CD4-positive, CD25-positive, alpha-beta regulatory T cell (primary cell): ENCODE measurements around the gene RUNX2. TPM values are rescaled to one million over a fixed set of nuclear protein-coding genes. Genes with fewer than 3 reads are reported as not detected.
A peak's percentile ranks its signal among the peaks of the same experiment; 100 is the strongest.

ENCODE experiments used
- ATAC-seq, 2 donors: fragments of 150-1000 bp; cut with Tn5 transposase; one replicate each; pipeline ENCODE4 v1.10.0; 2021; ENCODE audit warnings: low read depth in 2 of 2, moderate number of reproducible peaks in 2 of 2, moderate library complexity in 1 of 2
- DNase-seq, 3 donors: peaks; one replicate each; pipeline versions ENCODE4 v3.0.0 to v3.0.0-alpha.2; 2012 to 2022; ENCODE audit warnings: mixed read lengths in 1 of 3
- H3K27ac ChIP-seq: one replicate; pipeline ENCODE4 v1.7.0; 2013; ENCODE audit warnings: mild to moderate bottlenecking, low read length; ENCODE audit not compliant: insufficient read depth, poor library complexity, severe bottlenecking
- H3K27me3 ChIP-seq: one replicate; pipeline ENCODE4 v1.7.0; 2013; ENCODE audit warnings: low read length; ENCODE audit not compliant: control insufficient read depth, insufficient read depth
- H3K36me3 ChIP-seq: one replicate; pipeline ENCODE4 v1.7.0; 2013; ENCODE audit warnings: mild to moderate bottlenecking, low read length, moderate library complexity; ENCODE audit not compliant: control insufficient read depth, insufficient read depth
- H3K4me1 ChIP-seq: 2 replicates; pipeline ENCODE4 v1.7.0; 2013; ENCODE audit warnings: mild to moderate bottlenecking, low read length; ENCODE audit not compliant: insufficient read depth, control insufficient read depth, poor library complexity, severe bottlenecking
- H3K4me3 ChIP-seq: one replicate; pipeline ENCODE4 v1.7.0; 2013; ENCODE audit warnings: low read depth, mild to moderate bottlenecking, low read length, moderate library complexity
- H3K9me3 ChIP-seq, 2 experiments: 1 replicate in 1 of 2; 2 replicates in 1 of 2; pipeline ENCODE4 v1.7.0; 2013; ENCODE audit warnings: low read length in 2 of 2, mild to moderate bottlenecking in 1 of 2, moderate library complexity in 1 of 2; ENCODE audit not compliant: control insufficient read depth in 2 of 2
- H3K27ac Mint-ChIP-seq, 3 donors: one replicate each; pipeline ENCODE4 v1.8.0; 2020 to 2022; ENCODE audit warnings: mild to moderate bottlenecking in 3 of 3, mixed read lengths in 3 of 3, moderate library complexity in 2 of 3
- H3K27me3 Mint-ChIP-seq: one replicate; pipeline ENCODE4 v1.8.0; 2022; ENCODE audit warnings: mild to moderate bottlenecking, mixed read lengths
- H3K36me3 Mint-ChIP-seq: one replicate; pipeline ENCODE4 v1.8.0; 2020; ENCODE audit warnings: mixed read lengths
- H3K4me1 Mint-ChIP-seq, 4 donors: one replicate each; pipeline ENCODE4 v1.8.0; 2020 to 2022; ENCODE audit warnings: mixed read lengths in 4 of 4, mild to moderate bottlenecking in 1 of 4
- H3K4me3 Mint-ChIP-seq, 4 donors: one replicate each; pipeline ENCODE4 v1.8.0; 2020 to 2022; ENCODE audit warnings: mild to moderate bottlenecking in 4 of 4, mixed read lengths in 4 of 4, moderate library complexity in 3 of 4
- H3K9me3 Mint-ChIP-seq, 7 donors: one replicate each; pipeline ENCODE4 v1.8.0; 2020 to 2022; ENCODE audit warnings: mixed read lengths in 7 of 7, mild to moderate bottlenecking in 3 of 7, moderate library complexity in 2 of 7
- polyA plus RNA-seq, 4 donors: library from polyadenylated mRNA; unstranded; fragments of 300-500 nt; fragmentation: Illumina TruSeq; gene quantifications; one replicate each; pipeline ENCODE4 v1.2.3, GENCODE V29; 2021
- total RNA-seq: library from RNA; stranded (reverse); gene quantifications from one replicate; pipeline ENCODE4 v1.2.3, GENCODE V29; 2022

Gene RUNX2
- total and polyA plus RNA-seq, 5 donors from 2014 or later: 5.3 to 30.0 (median 5.5) TPM

DNA sequence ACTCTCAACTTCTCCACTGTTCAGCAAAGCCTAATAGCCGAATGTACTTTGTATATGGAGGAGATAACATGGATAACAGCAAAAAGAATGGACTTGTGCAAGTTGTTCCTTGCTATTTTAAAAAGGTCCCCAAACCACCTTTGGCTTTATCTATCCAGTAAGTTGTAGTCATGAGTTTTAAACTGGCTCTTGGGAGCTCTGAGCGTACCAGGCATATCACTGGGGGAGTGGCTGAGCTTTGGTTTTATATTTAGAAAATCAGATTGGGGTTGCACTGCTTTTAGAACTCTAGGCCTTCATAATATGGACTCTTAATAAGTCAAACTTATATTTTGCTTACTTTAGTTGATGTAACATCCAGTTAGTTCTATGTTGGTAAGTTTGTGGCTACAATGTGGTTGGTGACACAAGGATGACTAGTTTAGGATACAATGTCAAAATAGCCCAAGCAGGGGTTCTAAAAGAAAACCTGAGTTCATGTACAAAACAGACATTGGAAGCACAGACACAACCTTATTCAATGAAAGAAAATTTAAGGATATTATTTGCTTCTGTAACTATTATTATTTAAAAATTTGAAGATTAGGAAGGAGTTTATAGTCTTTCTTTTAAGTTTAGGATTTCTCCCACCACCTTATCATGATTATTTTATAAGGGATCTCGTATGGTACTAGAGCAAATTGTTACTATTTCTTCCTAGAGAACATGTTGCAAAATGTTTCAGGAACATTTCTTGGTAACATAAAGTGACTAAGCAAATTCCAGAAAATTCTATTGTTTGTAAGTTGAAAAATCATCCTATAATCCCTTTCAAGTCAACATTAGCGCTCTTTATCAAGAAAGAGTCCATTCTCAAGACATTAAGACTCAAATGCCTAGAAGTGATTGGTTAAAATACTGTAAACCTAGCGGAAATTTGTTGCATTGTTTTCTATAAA is 215.4 kb downstream of the RUNX2 start:
- H3K27me3 ChIP-seq: no peaks in the 10 kb centered on the region
- peak overlapping the region in 1 of 3 donors; percentile 23 for H3K27ac Mint-ChIP-seq
- no peaks in the 10 kb centered on the region for H3K4me1 ChIP-seq
- H3K9me3 Mint-ChIP-seq: peaks cover 0 to 1% (median 0%) of the 10 kb centered on the region in 7 donors
- H3K27ac ChIP-seq: no peak overlapping the region
- H3K36me3 Mint-ChIP-seq: peaks cover 16% of the 10 kb centered on the region
- DNase-seq: no peak
- H3K4me3 ChIP-seq: no peak overlapping the region
- H3K36me3 ChIP-seq: peaks cover 13% of the 10 kb centered on the region
- H3K9me3 ChIP-seq: no peaks in the 10 kb centered on the region
- no peak overlapping the region for H3K4me3 Mint-ChIP-seq
- H3K4me1 Mint-ChIP-seq: peaks cover 3 to 8% (median 5%) of the 10 kb centered on the region in 4 donors
- no peak for ATAC-seq
- H3K27me3 Mint-ChIP-seq: no peaks in the 10 kb centered on the region

GRCh38 chr6:45545416-45545815 is 217.3 kb downstream of the RUNX2 start:
- no peaks in the 10 kb centered on the region for H3K9me3 ChIP-seq
- ATAC-seq (no peak), DNase-seq (no peak)
- Mint-ChIP-seq H3K4me1 (peaks cover 0 to 8% (median 2%) of the 10 kb centered on the region in 4 donors), H3K9me3 (peaks cover 0 to 1% (median 0%) of the 10 kb centered on the region in 7 donors), H3K27ac (no peak overlapping the region), H3K27me3 (no peaks in the 10 kb centered on the region), H3K36me3 (peaks cover 13% of the 10 kb centered on the region), H3K4me3 (no peak overlapping the region)
- H3K4me3 ChIP-seq: no peak overlapping the region
- H3K27me3 ChIP-seq: no peaks in the 10 kb centered on the region
- peaks cover 13% of the 10 kb centered on the region for H3K36me3 ChIP-seq
- no peaks in the 10 kb centered on the region for H3K4me1 ChIP-seq
- H3K27ac ChIP-seq: no peak overlapping the region

GRCh38 chr6:45548657-45549515 is 220.8 kb downstream of the RUNX2 start:
- DNase-seq (no peak), ATAC-seq (no peak)
- Histone ChIP-seq H3K27me3 (no peaks in the 10 kb centered on the region), H3K4me1 (no peaks in the 10 kb centered on the region), H3K4me3 (no peak overlapping the region), H3K27ac (no peak overlapping the region), H3K9me3 (no peaks in the 10 kb centered on the region), H3K36me3 (peaks cover 13% of the 10 kb centered on the region)
- Mint-ChIP-seq H3K4me1 (peaks cover 3 to 8% (median 6%) of the 10 kb centered on the region in 4 donors), H3K9me3 (peaks cover 0 to 1% (median 0%) of the 10 kb centered on the region in 7 donors), H3K36me3 (peaks cover 8% of the 10 kb centered on the region), H3K4me3 (no peak overlapping the region), H3K27me3 (no peaks in the 10 kb centered on the region), H3K27ac (peak overlapping the region in 1 of 3 donors; percentile 45)

DNA sequence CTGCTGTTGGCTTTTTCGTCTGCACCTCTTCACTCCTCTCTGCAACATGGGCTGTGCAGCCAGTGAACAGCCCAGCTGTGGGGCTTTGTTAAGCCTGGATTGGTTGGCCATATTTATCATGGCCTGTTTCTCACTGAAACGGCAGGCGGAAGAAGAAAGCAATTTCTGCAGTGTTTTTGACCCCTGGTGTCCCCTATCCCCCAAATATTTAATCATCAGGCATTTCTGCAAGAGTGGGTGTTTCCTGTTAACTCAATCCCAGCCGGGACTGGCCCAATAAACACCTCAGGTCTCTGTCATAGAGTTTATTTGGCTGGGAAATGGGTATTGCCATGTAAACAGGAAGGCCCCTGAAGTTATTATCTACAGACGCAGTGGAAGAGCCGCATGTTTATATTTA is 224.4 kb downstream of the RUNX2 start:
- ATAC-seq (no peak), DNase-seq (no peak)
- Histone ChIP-seq H3K9me3 (no peaks in the 10 kb centered on the region), H3K27me3 (no peaks in the 10 kb centered on the region), H3K4me3 (no peak overlapping the region), H3K36me3 (peaks cover 3% of the 10 kb centered on the region), H3K27ac (no peak overlapping the region), H3K4me1 (no peaks in the 10 kb centered on the region)
- H3K9me3 Mint-ChIP-seq: peaks cover 0 to 1% (median 0%) of the 10 kb centered on the region in 7 donors
- peaks cover under 1% of the 10 kb centered on the region for H3K36me3 Mint-ChIP-seq
- peaks cover 5 to 17% (median 7%) of the 10 kb centered on the region in 4 donors for H3K4me1 Mint-ChIP-seq
- no peak overlapping the region for H3K27ac Mint-ChIP-seq
- H3K27me3 Mint-ChIP-seq: no peaks in the 10 kb centered on the region
- H3K4me3 Mint-ChIP-seq: no peak overlapping the region

GRCh38 chr6:45553730-45554344 is 225.7 kb downstream of the RUNX2 start:
- peak overlapping the region in 2 of 3 donors; percentile 16 to 68 for H3K27ac Mint-ChIP-seq

GRCh38 chr6:45554591-45554990 is 226.5 kb downstream of the RUNX2 start:
- no peaks in the 10 kb centered on the region for H3K4me1 ChIP-seq
- no peaks in the 10 kb centered on the region for H3K9me3 ChIP-seq
- ATAC-seq (no peak), DNase-seq (no peak)
- no peaks in the 10 kb centered on the region for H3K27me3 Mint-ChIP-seq
- H3K4me3 Mint-ChIP-seq: no peak overlapping the region
- H3K27me3 ChIP-seq: no peaks in the 10 kb centered on the region
- no peaks in the 10 kb centered on the region for H3K9me3 Mint-ChIP-seq
- H3K36me3 ChIP-seq: no peaks in the 10 kb centered on the region
- H3K36me3 Mint-ChIP-seq: no peaks in the 10 kb centered on the region
- H3K4me1 Mint-ChIP-seq: peaks cover 6 to 17% (median 11%) of the 10 kb centered on the region in 4 donors
- H3K27ac ChIP-seq: no peak overlapping the region
- no peak overlapping the region for H3K27ac Mint-ChIP-seq
- H3K4me3 ChIP-seq: no peak overlapping the region

More at GRCh38 chr6:45553730-45554344, 225.7 kb downstream of the RUNX2 start:
- H3K9me3 Mint-ChIP-seq: no peaks in the 10 kb centered on the region
- Histone ChIP-seq H3K4me1 (no peaks in the 10 kb centered on the region), H3K36me3 (no peaks in the 10 kb centered on the region), H3K9me3 (no peaks in the 10 kb centered on the region), H3K4me3 (no peak overlapping the region), H3K27me3 (no peaks in the 10 kb centered on the region), H3K27ac (no peak overlapping the region)
- DNase-seq (no peak), ATAC-seq (no peak)
- H3K4me1 Mint-ChIP-seq: peaks cover 6 to 17% (median 9%) of the 10 kb centered on the region in 4 donors
- H3K4me3 Mint-ChIP-seq: no peak overlapping the region
- H3K27me3 Mint-ChIP-seq: no peaks in the 10 kb centered on the region
- H3K36me3 Mint-ChIP-seq: no peaks in the 10 kb centered on the region

- H3K4me3 ChIP-seq: no peak overlapping the region
- Mint-ChIP-seq H3K27me3 (no peaks in the 10 kb centered on the region), H3K27ac (no peak overlapping the region), H3K4me1 (peaks cover 6 to 17% (median 11%) of the 10 kb centered on the region in 4 donors), H3K4me3 (no peak overlapping the region), H3K36me3 (no peaks in the 10 kb centered on the region), H3K9me3 (peaks cover 0 to 3% (median 0%) of the 10 kb centered on the region in 7 donors)
- DNase-seq: no peak
- no peak overlapping the region for H3K27ac ChIP-seq
- no peaks in the 10 kb centered on the region for H3K27me3 ChIP-seq
- no peaks in the 10 kb centered on the region for H3K9me3 ChIP-seq
- H3K36me3 ChIP-seq: no peaks in the 10 kb centered on the region
- ATAC-seq: no peak
- H3K4me1 ChIP-seq: no peaks in the 10 kb centered on the region
Observed at GRCh38 chr6:45555981-45556771, 228.0 kb downstream of the RUNX2 start.
